Stimulated activated CD8-positive, alpha-beta memory T cell treated with anti-CD3 and anti-CD28 coated beads, Interleukin-12 subunit alpha, Interleukin-12 subunit beta, amount 100 ng/mL, for 1 hour (primary cell): ENCODE data around the gene INPP4A.
"Not testable (repeated sequence)": the region's sequence is repeated elsewhere in the genome, so short reads cannot be mapped to it uniquely, and the experiment has no call there.

ENCODE experiments used
- DNase-seq: peaks from one replicate; pipeline ENCODE4 v3.0.0-alpha.2; 2020; ENCODE audit warnings: low read depth

INPP4A gene

DNA sequence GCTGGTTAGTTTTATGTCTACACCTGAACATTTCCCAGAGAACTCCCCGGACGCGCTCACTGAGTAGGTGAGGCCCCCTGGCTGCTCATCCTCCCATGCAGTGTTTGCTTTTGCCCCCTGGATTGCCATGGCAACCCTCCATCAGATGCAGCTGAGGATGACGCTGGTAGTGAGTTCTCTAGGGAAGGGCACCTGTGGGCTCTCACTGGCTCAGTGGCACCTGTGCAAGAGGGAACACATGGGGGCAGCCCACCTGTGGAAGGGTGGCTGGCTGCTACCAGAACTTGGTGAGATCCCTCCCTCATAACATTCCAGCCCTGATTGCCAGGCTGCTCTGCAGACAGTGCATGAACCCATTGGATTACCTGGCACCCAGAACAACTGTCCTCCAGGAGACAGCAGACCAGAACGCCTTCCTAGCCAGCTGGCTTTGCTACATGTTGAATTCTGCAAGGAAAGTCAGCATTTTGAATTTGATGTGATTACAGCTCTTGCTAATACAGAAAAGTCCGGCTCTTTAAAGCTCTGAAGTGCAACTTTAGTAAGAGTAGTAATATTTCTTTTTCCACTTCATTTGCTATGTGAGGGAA is 142.0 kb downstream of the INPP4A start:
- no peak for DNase-seq

- DNase-seq, result no peak
Measured at GRCh38 chr2:98588880-98589431, 144.3 kb downstream of the INPP4A start.

- no peak for DNase-seq
Measured at GRCh38 chr2:98589489-98589888, 144.8 kb downstream of the INPP4A start.

DNA sequence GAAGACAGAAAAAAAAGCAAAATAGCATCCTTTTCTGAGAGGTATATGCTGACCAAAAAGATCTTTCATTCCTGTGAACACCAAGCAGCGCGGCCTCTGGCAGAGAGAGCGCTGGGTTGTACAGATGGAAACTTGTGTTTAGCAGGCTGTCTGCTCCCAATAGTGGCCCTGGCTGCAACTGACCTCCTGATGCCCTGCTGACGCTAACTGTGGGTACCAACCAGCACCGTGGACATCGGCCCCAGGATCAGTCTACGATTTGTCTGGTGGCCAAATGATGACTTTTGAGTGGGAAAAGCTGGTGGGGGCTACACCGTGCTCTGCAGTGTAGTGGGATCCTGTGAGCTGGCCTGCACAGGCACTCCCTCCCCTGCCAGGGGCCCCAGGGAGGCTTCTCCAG is 147.9 kb downstream of the INPP4A start:
- no peak for DNase-seq

DNA sequence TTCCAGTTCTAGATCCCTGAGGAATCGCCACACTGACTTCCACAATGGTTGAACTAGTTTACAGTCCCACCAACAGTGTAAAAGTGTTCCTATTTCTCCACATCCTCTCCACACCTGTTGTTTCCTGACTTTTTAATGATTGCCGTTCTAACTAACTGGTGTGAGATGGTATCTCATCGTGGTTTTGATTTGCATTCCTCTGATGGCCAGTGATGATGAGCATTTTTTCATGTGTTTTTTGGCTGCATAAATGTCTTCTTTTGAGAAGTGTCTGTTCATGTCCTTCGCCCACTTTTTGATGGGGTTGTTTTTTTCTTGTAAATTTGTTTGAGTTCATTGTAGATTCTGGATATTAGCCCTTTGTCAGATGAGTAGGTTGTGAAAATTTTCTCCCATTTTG is 150.0 kb downstream of the INPP4A start:
- DNase-seq, result not testable (repeated sequence)

- DNase-seq, result no peak
Measured at GRCh38 chr2:98598781-98599428, 154.2 kb downstream of the INPP4A start.

DNA sequence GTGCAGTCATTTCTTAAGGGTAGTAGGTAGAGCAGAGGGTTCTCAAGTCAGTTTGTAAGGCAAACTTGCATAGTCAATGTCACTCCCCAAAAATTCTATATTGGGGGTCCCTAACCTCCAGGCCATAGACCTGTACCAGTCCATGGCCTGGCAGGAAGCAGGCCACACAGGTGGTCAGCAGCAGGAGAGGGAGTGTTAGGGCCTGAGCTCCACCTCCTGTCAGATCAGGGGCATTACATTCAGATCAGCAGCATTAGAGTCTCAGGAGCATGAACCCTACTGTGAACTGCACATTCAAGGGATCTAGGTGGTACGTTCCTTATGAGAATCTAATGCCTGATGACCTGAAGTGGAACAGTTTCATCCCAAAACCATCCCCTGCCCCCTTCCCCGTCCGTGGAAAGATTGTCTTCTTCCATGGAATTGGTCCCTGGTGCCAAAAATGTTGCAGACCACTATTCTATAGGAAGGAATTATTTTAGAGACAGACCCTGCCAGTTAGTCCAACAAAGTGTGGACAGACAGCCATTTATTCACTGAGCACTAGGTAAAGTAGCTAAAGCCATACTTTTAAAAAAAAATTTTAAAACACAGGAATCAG is 157.0 kb downstream of the INPP4A start:
- DNase-seq, result no peak

- DNase-seq, result no peak
Measured at GRCh38 chr2:98604547-98604946, 159.9 kb downstream of the INPP4A start.

DNA sequence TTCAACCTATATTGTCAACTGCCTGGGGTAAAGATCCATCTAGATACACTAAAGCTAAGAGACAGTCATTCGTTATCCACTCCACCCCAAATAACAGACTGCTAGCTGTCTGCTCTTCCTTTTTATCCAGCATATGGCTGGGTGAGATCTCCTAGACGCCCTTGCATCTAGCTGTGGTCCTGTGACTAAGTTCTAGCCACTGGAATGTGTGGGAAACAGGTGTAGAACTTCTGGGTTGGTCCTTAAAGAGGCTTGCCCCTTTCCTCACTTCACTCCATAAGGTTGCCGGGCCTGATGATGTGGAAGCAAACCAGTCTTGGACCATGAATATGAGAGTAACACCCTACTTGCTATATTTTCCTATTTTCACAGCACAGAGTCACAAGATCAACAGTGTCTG is 160.4 kb downstream of the INPP4A start:
- DNase-seq, result no peak

DNA sequence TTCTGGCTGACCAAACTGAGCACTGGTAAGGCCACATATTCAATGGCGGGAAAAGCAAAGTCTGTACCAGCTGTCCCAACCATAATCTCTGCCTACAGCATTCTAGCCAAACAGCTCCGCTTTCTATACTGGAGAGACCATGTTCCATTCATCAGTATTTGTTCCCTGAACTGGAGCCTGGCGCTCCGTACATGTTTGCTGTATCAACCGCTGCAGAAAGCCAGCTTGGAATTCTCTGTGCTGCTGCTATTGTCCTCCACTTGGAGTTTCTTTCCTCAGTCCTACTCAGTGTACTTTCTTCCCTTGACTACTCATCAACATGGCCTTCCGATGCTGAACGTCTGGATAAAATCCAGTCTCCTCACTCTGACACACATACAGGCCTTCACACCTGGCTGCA is 161.8 kb downstream of the INPP4A start:
- DNase-seq, result no peak

DNA sequence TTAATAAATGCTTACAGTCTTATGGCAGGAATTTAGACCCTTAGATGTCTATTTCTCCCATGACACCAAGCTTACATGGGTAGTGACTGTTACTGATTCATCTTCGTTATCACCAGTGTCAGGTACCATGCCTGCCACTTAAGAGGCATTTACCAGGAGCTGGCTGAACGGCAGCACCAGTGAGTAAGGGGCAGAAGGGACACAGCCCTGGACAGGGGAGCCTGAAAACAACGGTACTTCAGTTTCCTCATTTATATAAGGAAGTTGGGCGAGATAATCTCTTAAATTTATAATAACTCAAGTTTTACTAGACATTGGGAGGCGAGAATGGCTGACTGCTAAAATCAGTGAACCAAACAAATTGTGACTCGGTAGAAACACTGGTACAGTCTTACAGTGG is 162.4 kb downstream of the INPP4A start:
- DNase-seq, result no peak

GRCh38 chr2:98607741-98608115 is 163.1 kb downstream of the INPP4A start:
- no peak for DNase-seq

DNA sequence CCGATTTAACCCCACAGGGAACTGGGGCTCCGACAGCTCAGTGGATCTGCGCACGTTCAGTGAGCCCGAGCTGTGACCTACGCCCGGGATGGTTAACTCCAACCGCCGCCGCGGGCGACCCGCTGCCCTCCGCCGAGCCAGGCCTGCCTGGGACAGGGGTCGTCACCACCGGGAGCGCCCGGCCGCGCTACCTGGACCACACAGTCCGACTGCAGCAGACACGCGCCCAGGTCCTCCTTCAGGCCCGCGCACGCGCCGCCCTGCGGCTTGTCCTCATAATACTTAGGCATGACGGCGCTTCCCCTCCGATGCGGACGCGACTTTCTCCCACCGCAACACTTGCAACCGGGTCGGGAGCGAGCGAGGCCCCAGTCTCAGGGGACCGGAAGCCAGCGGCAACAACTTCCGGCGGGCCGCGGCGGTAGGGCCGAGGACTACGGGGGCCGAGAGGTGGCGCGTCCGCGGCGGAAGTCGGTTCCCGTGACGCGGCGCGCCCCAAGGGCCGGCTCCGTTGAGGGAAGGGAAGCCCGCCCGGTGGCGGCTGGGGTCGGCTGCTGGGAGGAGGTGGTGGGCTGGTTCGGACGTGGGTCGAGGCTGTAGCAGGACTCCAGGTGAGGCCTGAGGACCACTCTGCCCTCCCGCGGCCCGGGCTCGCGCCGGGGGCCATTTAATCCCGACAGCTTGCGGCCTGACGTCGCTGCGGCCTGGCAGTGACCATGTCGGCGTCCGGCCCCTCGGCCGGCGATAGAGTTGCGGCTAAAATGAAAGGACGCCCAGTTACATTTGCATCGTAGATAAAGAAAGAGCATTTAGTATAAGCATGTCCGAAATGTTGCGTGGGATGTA is 163.7 kb downstream of the INPP4A start, which contains the start of the genes COA5 and UNC50:
COA5 (minus strand) TSS at position 397 of the 846 bp plus-strand sequence; CDS start at position 290, 107 bp downstream.
UNC50 (plus strand) TSS at position 474 of the 846 bp plus-strand sequence. CDS start 1,171 bp downstream, outside the sequence.
- DNase-seq, result peak; percentile 82

DNA sequence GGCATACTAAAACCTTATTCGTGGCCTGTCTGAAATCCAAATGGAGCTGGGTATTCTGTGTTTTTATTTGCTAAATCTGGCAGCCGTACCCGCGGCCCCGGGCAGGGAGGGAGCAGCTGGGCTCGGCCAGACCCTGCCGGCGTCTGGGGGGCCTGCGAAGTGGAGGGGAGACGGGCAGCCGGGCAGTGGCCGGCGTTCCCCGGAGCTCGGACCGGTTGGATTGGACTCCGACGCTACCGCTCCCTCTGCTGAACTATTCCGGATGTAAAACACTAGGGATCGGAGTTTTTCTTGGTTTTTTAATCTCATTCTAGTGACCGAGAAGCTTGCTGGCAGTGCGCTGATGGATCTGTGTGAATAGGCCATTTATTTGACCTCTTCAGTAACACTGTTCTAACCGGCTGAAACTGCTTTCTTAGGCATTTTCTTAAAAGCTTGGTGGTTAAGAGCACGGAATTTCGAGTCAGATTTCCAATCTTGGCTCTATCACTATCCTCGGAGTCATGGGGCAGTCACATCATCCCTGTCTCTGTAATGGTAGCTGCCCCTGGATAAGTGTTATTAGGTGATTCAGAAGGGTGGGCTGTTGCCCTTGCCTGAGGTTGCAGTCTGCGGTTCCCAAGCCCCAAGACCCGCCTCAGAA is 164.4 kb downstream of the INPP4A start:
- DNase-seq, result no peak

- DNase-seq, result no peak
Measured at GRCh38 chr2:98614024-98614739, 169.5 kb downstream of the INPP4A start.

GRCh38 chr2:98615481-98615880 is 170.8 kb downstream of the INPP4A start:
- DNase-seq, result no peak

DNA sequence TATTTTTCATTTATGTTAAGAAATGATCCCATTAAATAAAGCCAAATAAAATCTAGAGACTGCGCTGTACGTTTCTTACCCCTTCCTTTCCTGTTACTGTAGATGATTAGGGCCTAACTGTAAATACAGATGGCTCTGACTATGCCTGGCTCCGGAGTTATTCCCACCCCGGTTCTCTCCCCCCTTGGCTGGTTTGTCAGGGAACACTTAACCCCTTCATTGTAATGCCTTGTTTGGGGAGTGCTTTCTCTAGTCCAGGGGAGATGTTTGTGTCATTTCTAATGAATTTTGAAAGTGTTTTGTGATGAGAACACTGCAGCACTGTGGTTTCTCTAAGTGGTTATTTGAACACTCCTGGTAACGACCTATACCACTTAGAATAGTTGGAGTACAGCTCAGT is 172.5 kb downstream of the INPP4A start:
- DNase-seq, result no peak

- no peak for DNase-seq
Measured at GRCh38 chr2:98623657-98624056, 179.0 kb downstream of the INPP4A start.

DNA sequence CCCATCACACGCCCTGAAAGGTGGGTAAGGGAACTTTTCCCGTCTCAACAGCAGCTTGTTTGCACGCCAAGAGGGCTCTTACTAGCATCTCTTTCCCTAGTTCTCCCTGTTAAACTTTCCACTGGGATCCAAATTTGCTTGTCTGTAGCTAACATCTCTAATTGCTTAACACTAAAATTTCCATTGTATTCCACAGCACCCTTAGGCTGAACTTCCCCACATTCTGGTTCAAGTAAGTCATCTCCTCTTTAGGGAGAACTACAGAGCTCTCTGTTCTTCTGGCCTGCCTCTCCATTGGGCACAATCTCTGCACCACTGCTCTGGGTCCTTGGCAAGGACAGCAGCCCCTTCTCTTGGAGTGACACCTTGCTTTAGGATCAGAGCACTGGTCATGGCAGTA is 187.7 kb downstream of the INPP4A start:
- no peak for DNase-seq

- DNase-seq, result no peak
Measured at GRCh38 chr2:98634406-98635092, 189.9 kb downstream of the INPP4A start.
